GM19395 (cell line): ENCODE results near the gene CRACDL.

Source experiments
- ATAC-seq: cut with Tn5 transposase; IDR thresholded peaks from one replicate; pipeline ENCODE4 v1.9.1; 2021; ENCODE audit warnings: mild to moderate bottlenecking, moderate library complexity; ENCODE audit not compliant: unreplicated experiment

Gene CRACDL

GRCh38 chr2:98778741-98779483 lies 157.1 kb downstream of the CRACDL start:
- ATAC-seq: no peak

- ATAC-seq: no peak
Measured at GRCh38 chr2:98778151-98778550, 157.9 kb downstream of the CRACDL start.

GRCh38 chr2:98777710-98778109 lies 158.3 kb downstream of the CRACDL start:
- ATAC-seq: no peak

GRCh38 chr2:98777076-98777475 lies 158.9 kb downstream of the CRACDL start:
- no peak for ATAC-seq

GRCh38 chr2:98776136-98776535 lies 159.9 kb downstream of the CRACDL start:
- ATAC-seq: no peak

- ATAC-seq: no peak
Measured at GRCh38 chr2:98775146-98775986, 160.7 kb downstream of the CRACDL start.

- ATAC-seq: no peak
Measured at GRCh38 chr2:98773907-98774306, 162.1 kb downstream of the CRACDL start.

GRCh38 chr2:98773169-98773568 lies 162.9 kb downstream of the CRACDL start:
- ATAC-seq: no peak

GRCh38 chr2:98772536-98772935 lies 163.5 kb downstream of the CRACDL start:
- no peak for ATAC-seq

- ATAC-seq: peak; percentile 56
Measured at GRCh38 chr2:98771721-98772524, 164.1 kb downstream of the CRACDL start.

- ATAC-seq: no peak
Measured at GRCh38 chr2:98771264-98771663, 164.8 kb downstream of the CRACDL start.

GRCh38 chr2:98769784-98770183 lies 166.2 kb downstream of the CRACDL start:
- no peak for ATAC-seq

GRCh38 chr2:98769114-98769476 lies 166.9 kb downstream of the CRACDL start:
- no peak for ATAC-seq

GRCh38 chr2:98768384-98769113 lies 167.5 kb downstream of the CRACDL start:
- ATAC-seq: no peak

- no peak for ATAC-seq
Measured at GRCh38 chr2:98764499-98764898, 171.5 kb downstream of the CRACDL start.

- ATAC-seq: no peak
Measured at GRCh38 chr2:98763209-98763951, 172.6 kb downstream of the CRACDL start.

- ATAC-seq: no peak
Measured at GRCh38 chr2:98761909-98762308, 174.1 kb downstream of the CRACDL start.

- ATAC-seq: no peak
Measured at GRCh38 chr2:98761267-98761781, 174.7 kb downstream of the CRACDL start.

GRCh38 chr2:98759827-98760625 lies 176.0 kb downstream of the CRACDL start:
- ATAC-seq: no peak
